COR-L47 (cell line): Measurements from ENCODE around the gene PDE2A.

ENCODE experiments used
- DNase-seq: peaks from one replicate; lab custom pipeline; 2025; lab: John Stamatoyannopoulos, UW

Gene PDE2A

DNA sequence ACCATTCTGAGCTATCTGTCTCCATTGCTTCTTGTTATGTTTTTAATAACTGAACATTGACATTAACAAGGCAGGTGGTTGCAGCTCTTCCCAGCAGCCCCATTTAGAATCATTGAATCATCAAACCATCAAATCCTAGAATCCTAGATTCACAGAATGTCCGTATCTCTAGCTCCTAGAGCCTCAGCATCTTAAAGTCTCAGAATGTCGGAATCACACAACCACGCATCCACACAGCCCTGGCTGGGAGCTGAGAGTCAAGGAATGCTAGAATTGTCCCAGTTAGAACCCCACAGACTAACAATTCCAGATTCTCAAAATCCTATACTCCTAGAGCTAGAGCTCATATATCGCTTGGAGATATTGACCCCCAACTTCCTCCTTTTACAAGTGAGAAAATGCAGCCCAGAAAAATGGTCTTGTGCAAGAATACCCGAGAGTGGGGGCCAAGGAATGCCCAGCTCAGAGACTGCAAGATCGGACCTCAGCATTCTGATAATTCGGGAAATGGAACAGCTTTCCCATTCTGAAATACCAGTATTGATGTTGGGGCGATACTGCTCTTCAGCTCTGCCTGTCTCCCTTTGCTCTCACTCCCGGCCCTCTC is 38.8 kb downstream of the PDE2A start:
- no peak for DNase-seq

DNA sequence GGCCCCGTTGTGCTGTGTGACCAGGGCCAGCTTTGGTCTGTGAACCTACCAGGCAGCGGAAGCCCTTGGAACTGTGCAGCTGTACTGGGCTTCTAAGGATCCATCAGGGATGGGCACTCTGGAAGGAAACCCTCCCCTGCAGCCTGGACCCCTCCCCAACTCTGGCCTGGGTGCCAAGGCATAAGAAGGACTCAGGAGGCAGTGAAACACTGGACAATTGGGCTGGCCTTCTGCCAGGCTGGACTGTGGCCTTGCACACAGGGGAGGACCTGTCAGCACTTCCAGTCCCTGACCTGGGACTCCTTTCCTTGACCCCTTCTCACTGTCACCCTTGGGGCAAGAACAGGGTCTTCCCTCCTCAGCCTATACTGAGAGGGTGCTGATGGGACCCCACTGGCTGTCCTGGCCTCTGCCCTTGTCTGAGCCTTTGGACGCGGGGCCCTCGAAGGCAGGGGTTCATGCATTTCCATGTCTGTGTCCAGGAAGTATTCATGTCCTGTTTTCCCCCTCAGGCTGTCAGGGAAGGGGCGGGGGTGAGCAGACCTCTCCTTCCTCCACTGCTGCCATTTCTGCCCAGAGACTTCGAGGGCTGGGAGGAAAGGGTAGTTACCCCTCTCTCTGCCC is 39.6 kb downstream of the PDE2A start:
- no peak for DNase-seq

DNA sequence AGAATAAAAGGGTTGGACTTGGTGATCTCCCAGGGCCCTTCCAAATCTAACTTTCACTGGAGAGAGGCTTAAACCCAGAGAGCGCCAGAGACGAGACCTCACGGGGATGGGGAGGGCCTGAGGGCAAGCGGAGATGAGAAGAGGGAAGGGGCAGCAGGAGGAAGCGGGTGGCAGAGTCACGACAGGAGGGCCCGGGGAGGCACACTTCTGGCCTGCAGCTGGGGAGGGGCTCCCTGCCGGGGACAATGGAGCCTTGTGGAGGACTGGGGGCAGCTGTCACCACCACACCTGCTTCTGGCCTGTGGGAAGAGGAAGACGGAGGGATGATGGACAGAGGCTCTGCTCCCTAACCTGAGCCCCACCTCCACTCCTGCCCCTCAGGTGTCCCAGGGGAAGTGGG is 40.2 kb downstream of the PDE2A start:
- DNase-seq = no peak

DNA sequence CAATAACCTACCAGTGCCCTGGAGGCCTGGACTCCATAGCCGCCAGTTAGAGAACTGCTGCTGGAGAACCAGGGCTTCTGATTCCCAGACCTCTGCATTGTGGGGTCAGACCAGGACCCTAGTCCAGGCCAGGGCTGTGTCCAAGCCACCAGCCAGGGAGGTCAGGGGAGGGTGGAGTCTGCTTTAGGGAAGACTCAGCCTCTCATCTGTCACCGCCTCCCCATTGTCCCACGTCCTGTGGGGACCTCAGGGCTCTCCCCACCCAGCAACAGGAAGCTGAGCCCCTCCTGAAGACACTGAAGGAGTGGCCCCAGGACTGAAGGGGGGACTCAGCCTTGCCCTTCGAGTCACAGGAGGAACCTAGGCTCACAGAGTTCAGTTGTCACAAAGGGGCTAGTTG is 41.2 kb downstream of the PDE2A start:
- no peak for DNase-seq

DNA sequence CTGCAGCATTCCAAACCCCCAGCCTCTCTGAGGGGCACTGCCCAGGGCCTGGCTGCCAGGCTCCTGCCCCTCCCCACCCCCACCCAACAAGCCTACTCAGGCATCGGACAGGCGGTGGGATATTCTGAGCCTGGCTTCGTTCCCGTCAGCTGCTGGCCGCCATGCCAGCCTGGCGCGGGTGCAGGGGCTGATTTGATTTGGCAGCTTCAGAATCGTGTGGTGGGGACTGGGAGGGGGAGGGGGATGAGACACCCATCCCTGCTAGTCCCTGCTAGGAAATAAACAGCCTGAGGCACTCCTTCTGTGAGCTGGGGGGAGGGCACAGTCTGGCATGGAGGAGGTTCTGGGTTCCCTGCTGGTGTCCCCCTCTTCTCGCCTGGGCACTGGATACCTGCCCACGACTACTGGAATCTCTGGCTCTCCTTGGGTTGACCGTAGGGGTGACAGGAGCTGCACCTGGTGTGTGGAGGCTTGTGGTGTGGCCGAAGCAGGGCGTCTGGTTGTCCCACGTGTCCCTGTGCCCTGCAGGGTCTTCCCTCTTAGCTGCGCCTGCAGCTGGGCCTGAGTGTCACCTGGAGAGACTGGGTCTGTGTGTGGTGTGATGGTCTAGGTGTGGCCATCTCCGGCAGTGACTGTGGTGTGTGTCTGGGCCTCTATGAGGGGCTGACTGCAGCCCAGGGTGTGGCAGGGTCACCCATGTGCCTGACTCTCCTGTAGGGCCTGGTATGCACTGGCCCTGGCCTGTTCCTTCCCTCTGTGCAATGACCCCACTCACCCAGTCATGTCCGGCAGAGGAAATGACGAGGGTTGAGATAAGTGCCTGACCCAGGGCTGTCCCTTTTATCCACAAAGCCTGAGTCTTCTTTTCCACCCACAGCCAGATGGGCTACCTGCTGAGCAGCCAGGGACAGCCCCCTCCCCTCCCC is 42.2 kb downstream of the PDE2A start:
- DNase-seq = no peak

DNA sequence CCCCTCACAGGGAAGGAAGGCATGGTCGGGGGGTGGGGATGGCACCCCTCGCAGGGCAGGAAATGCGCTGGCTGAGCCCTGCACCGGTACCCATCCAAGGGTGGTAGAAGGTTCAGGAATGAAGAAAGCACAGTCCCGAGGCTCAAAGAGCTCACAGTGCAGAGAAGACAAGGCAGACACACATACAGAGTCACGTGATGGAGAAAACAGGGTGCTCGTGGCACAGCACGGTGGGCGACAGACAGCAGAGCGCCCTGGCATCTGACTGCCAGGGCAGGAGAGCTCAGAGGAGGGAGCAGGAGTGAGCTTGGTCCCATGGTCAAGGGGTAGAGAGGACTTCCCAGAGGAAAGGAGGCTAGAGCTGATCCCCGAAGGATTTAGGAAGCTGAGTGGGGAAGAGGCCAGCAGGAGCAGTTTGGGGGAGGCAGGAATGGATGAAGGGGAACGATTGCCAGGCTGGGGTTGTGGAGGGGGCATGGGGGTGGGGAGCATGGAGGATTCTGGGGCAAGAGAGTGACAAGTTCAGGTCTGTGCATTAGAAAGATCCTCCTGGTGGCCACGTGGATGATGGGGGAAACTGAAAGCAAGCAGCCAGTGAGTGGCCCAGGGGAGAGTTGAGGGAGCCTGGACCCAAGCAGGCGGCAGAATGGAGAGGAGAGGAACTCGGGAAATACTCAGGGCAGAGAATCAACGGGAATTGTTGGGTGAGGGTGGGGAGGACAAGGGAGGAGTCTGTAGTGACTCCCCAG is 43.9 kb downstream of the PDE2A start:
- DNase-seq = no peak

DNA sequence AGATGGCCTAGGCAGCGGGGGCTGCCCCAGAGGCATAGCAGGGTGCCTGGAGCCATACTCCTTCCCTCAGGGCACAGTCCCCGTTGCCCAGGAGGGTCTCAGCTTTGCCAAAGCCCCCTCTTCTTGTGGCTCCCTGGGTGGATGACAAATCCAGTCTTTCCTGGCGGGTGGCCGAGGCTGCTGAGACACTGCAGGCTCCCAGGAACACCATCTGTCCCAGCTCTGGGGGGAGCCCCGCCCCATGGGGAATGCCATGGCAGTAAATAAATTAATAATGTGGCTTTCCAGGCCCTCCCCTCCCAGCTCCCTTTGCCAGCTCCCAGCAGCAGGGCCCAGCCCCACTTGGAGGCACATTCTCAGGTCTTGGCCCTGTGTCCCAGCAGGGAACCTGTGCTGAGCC is 45.0 kb downstream of the PDE2A start:
- no peak for DNase-seq

DNA sequence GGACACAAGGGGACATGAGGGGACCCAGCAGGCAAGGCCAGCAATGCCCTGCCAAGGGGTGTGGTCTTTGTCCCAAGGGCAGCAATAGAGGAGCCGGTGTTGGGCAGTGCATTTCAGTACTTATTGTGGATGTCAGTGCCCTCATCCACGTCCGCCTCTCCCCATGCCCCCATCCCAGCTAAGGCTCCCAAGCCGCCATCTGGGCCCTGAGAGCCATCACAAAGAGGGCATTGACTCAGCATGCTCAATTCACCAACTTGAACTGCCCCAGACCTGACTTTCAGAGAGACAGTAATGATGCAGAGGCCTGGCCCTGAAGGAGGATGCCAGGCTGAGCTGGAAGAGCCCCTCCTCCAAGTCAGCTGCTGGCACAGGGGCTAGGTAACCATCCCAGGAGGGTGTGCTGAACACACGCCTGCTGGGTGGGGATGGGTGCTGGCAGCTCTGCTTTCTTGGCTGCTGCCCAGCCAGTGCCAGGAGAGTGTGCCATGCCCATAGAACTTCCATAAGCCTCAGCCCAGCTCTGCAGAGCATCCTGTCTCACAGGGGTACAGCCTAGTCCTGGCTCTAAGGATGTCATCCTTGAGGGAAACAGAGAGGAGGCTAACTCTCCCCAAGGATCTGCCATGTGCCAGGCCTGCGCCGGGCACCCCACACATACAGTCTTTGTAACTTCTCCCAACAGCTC is 46.5 kb downstream of the PDE2A start:
- peak; percentile 71 for DNase-seq

DNA sequence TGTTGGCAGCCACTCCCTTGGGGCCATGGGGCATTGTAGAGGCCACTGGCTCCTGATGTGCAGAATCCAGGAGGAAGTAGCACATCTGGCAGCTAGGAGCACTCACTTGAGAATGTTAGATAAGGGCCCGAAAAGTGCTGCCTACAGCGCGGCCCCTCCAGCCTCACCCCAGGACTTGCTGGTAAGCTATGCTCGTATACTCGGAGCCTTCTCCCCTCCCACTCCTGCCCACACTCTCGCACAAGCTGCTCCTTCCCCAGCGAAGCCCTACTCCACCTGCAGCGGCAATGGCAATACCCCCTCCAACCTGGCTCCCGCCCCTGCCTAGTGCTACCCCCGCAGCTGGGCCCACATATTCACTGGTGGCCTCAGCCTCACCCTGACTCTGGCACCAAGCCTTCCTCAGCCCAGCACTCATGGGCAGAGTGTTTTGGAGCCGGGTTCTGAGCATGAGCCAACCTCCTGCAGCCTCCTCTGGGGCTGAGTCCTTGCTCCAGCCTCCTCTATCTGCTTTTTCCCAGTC is 47.7 kb downstream of the PDE2A start:
- no peak for DNase-seq

DNA sequence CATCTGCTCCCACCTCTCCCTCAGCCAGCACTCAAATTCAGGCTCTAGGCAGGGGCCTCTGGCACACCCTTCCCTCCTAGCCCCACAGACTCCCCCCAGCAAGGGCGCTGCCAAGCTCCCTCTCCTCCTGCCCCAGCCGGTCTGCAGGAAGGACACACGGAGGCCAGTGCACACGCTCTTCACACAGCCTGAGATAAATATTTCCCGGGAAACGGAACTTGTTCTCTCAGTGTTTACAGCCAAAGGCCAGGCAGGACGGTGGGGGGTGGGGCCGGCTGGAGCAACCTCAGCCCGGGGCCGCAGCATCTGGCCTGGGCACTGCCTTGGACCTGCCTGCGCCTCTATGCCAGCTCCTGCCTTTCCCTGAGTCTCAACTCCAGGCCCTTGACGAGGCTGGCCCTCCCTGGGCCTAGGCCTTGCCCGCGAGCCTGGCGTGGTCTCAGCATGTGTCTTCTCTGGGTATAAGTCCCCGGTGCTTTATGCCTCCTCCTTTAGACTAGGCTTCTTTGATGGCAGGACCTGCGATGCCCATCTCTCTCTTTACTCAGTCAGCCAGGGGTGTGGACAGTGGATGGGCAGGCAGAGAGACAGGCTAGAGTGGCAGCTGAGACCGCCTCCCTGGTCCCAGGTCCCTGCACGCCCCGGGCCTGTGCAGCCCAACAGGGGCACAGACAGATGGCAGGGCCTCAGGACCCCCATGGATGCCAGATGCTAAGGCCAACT is 48.4 kb downstream of the PDE2A start:
- no peak for DNase-seq

DNA sequence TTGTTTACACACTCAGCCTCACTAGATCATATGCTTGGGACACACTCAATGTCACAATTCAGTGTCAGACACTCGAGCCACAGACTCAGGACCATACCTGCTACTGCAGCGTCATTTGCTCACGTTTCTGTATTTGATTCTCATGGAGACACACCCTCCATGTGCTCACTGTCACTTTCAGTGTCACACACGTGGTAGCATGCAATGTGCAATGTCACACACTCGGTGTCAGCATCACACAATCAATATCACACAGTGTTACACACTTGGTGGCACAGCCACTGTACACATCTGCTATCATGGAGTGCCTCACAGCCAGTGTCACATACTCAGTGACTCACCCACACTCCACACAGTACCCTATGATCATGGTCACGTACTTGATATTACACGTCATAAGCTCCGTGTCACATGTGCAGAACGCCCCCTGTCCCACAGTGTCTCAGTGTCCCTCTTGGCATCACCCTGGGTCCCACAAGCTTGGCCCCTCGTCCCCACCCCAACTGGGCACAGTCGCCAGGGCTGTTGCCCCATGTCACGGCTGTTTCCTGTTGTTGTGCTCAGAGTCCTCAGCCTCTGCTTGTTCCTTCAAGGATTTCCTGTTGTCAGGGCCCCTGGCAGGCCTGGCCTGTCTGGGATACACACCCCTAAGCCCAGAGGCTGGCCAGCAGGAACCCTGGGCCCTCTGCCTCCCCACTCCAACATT is 49.6 kb downstream of the PDE2A start:
- DNase-seq = no peak

DNA sequence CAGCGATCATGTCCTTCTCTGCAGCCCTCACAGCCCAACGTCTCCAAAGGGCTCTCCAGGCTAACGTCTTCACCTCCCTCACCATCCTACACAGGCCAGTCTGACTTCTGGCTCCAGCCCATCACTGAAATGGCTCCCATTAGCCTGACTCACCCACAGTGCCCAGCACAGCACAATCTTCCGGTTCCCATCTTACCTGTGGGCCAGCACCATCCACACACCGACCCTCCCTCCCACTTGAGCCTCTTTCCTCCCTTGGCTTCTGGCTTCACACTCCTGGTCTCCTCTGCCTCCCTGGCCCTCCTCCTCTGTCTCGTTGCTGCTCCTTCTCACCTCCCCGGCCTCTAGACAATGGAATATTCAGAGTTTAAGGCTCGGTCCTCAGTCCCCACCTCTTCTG is 51.2 kb downstream of the PDE2A start:
- DNase-seq = no peak

DNA sequence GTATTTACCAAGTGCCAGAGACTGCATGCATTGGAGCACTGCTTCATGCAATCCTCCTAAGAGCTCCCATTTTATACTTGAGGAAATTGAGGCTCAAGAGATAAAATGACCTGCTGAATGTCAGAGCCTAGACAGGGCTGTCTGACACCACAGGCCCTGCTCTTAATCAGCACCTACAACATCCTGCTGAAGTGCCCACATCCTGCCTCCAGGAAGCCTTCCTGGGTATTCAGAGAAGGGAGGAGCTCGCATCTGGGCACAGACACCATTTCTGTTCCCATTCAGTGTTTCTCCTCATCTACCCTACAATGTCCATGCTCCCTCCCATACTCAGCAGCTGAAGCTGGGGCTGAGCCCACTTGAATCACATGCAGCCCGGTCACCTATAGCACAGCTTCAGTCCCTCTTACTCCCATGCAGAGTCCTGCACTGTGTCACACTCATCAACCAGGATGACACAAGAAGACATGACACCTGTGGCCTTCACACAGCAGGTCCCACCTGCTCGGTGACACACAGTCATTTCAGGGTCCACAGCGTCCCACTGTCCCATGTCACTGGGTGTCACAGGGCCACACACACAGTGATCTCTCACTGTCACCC is 53.1 kb downstream of the PDE2A start:
- DNase-seq = no peak

DNA sequence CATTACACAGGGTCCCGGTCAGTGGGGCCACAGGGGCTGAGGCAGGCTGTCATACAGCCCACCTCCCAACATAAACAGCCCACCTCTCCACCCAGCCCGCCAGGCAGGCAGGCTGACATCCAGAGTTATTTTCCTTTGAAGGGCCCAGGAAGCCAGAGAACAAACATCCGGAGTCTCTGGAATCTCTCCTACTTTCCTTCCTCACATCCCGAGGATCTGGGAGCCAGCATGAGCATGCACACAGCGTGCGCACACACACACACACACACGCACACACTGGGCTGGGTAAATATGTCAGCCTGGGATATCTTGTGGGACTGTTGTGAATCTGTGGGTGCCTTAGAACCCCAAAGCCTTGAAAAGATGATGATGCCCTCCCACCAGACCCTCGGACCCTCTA is 55.4 kb downstream of the PDE2A start:
- no peak for DNase-seq

DNA sequence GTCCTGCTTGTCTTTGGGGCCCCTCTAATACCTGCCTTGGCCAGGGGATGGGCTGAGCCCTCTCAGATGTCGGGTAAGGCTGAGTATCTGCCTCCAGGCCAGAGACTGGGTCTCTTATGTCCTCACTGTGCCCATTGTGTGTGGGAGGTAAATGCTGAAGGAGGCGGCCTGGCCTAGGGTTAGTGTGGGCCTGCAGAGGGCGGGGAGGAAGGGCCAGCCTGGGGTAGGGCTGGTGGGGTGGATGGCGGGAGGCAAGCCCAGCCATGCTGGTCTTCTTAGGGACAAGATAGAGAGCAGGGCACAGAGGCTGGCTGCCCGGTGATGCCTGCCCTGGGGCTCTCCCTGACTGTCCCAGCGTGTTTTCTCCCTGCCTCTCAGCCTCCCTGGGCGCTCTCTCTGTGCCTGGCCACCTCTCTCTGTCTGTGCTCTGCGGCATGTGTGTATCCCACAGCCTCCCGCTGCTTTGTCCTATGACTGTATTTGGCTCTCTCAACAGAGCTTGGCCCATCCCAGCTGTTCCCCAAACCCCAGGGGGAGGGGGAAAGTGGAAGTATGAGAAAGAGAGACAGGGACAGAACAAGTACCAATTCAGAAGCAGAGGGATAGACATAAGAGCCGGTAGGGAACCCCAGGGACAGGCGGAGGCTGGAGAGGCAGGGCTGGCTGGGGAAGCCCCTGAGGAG is 57.0 kb downstream of the PDE2A start:
- DNase-seq = no peak

DNA sequence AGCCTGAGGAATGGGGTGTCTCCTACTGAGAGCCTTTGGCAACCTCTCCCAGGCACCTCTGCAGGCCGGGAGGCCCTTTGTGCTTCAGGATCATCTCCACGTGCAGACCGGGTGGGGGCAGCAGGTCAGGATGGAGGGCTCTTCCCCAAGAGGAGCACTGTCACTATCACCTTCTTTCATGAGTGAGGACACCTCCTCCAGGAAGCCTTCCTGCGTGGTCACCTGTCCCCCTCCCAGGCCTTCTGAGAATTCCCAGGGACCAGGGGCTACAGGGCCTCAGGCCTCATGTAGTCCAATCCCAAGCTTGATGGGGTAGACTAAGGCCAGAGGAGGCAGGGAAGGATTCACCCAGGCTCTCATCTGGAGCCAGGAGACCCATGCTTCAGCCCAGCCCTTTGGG is 57.6 kb downstream of the PDE2A start:
- no peak for DNase-seq

DNA sequence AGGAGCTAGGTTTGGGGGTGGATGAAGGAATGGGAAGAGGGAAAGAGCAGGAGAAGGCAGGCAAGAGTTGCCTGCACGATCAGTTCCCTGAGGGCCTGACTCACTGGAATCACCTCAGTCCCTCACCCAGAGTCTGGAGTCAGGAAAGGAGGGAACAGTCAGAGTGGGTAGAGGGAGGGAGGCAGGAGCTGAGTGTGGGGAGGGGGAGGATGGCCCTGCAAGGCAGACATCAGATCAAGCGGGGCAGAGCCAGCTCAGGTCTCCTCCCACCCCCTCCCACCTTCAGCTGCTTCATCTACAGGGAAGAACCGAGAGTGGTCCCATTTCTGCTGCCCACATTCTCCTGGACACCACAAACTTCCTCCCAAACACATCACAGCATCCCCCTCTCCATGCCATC is 58.9 kb downstream of the PDE2A start:
- DNase-seq = no peak

DNA sequence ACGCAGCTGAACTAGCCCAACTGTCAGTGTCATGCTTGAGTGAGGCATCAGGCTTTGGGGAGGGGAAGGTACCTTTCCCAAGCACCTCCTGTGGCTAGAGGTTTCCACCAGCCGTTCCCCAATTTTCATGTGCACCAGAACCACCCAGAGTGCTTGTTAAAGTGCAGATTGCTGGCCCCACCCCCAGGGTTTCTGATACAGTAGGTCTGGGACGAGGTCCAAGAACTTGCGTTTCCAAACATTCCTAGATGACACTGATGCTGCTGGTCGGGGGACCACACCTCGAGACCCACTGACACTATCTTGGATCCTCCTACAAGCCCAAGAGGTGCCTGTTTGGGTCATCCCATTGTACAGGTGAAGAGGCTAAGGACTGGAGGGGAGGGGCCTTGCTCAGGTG is 59.8 kb downstream of the PDE2A start:
- DNase-seq = peak; percentile 38

DNA sequence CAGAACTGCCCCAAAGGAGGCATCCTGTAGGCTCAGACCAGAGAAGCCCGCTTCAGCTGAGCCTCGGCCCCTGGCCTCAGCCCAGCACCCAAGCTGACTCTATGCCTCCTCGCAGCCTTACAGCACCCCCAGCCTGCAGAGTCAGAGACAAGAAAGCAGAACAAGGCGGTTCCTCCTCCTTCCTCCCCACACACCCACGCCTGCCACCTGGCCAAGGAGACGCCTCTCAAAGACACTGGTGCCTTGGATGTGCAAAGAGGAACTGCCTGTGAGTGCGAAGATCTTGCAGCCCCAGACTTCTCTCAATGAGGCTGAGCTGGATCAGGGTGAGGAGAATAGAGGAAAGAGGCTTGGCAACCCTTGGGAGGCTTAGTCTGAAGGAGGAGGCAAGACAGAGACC is 60.2 kb downstream of the PDE2A start:
- DNase-seq = no peak
